ENCODE results near the gene TLE4. TPM values are rescaled to one million over a fixed set of nuclear protein-coding genes. Genes with fewer than 3 reads are reported as not detected.

TLE4 gene
- total RNA-seq, 1 donor from 2014 or later = 62.6 TPM

- no peak for DNase-seq
- no peak for TF ChIP-seq CTCF (IDR thresholded peaks at IDR 0.05)
- ATAC-seq (ENCODE audit: low read depth) = no peak
- ChIA-PET POLR2A (no interaction called here), CTCF (no interaction called here)
- Mint-ChIP-seq H3K27me3 (no peaks in the 10 kb centered on the region), H3K4me1 (peaks cover 3% of the 10 kb centered on the region), H3K27ac (no peak overlapping the region), H3K4me3 (no peak overlapping the region), H3K9me3 (peaks cover 23% of the 10 kb centered on the region), H3K36me3 (ENCODE audit: low read depth) (peaks cover 49% of the 10 kb centered on the region)
- intact Hi-C loops (cut with micrococcal nuclease) = no loop called here
These were observed 70.9 kb downstream of the TLE4 start for GRCh38 chr9:79642671-79643070.

DNA sequence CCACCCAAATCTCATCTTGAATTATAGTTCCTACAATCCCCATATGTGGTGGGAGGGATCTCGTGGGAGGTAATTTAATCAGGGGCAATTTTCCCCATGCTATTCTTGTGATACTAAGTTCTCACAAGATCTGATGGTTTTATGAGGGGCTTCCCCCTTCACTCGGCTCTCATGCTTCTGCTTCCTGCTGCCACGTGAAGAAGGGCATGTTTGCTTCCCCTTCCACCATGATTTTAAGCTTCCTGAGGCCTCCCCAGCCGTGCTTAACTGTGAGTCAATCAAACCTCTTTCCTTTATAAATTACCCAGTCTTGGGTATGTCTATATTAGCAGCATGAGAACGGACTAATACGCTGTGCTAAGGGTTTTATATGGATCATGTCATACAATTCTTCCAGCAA lies 72.3 kb downstream of the TLE4 start:
- ATAC-seq (ENCODE audit: low read depth) = no peak
- CTCF ChIA-PET = no interaction called here
- H3K9me3 Mint-ChIP-seq = peaks cover 15% of the 10 kb centered on the region

DNA sequence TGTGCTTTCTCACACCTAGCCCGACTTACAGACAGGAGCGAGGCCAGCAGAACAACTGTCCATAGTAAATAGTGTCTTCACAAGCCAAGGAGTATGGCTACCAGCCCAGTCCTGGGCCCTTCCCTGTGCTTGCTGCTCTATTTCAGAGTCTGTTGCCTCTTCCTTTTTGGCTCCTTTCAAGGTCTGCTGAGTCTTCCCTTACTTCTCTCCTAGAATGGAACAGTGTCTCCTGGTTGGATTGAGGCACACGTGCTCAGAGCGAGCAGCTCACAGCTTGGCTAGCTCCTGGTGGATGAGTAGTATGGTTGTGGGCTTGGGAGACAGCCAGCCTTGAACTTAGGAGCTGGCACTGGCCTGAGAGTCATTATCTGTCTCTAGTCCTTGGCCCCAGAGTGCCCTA lies 72.8 kb downstream of the TLE4 start:
- no peak for ATAC-seq (ENCODE audit: low read depth)
- peaks cover 38% of the 10 kb centered on the region for H3K36me3 Mint-ChIP-seq (ENCODE audit: low read depth)
- peaks cover 3% of the 10 kb centered on the region for H3K4me1 Mint-ChIP-seq
- H3K4me3 Mint-ChIP-seq = no peak overlapping the region
- no peak for DNase-seq
- TF ChIP-seq CTCF (IDR thresholded peaks at IDR 0.05) = no peak
- H3K27me3 Mint-ChIP-seq = no peaks in the 10 kb centered on the region
- no peak overlapping the region for H3K27ac Mint-ChIP-seq
- CTCF ChIA-PET = no interaction called here
- H3K9me3 Mint-ChIP-seq = peaks cover 15% of the 10 kb centered on the region
- POLR2A ChIA-PET = no interaction called here
- intact Hi-C loops (cut with micrococcal nuclease) = no loop called here

More for the DNA sequence above, 72.3 kb downstream of the TLE4 start:
- no peak for TF ChIP-seq CTCF (IDR thresholded peaks at IDR 0.05)
- Mint-ChIP-seq H3K27me3 (no peaks in the 10 kb centered on the region), H3K4me3 (no peak overlapping the region), H3K4me1 (peaks cover 2% of the 10 kb centered on the region), H3K36me3 (ENCODE audit: low read depth) (peaks cover 38% of the 10 kb centered on the region), H3K27ac (no peak overlapping the region)
- POLR2A ChIA-PET = no interaction called here
- intact Hi-C loops (cut with micrococcal nuclease) = no loop called here
- no peak for DNase-seq

DNA sequence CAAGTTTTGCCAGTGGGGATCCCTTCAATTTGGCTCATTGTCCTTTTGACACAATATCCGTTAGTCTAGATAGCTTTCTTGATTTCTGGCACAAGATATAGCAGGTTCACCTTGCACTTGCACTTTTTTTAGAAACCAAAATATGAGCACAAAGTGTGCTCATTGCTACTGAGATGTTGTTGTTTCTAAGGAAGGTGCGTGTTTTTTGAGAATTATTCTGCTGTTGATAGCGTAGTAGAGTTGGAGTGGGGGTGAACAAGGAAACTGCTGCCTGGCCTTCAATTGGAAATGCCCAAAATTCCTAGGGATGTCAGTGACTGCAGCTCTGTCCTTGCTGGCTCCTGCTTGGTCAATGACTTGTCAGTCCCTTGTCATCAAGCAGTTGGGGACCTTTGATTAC lies 73.3 kb downstream of the TLE4 start:
- ATAC-seq (ENCODE audit: low read depth) = no peak
- TF ChIP-seq CTCF (IDR thresholded peaks at IDR 0.05) = no peak
- CTCF ChIA-PET = no interaction called here

DNA sequence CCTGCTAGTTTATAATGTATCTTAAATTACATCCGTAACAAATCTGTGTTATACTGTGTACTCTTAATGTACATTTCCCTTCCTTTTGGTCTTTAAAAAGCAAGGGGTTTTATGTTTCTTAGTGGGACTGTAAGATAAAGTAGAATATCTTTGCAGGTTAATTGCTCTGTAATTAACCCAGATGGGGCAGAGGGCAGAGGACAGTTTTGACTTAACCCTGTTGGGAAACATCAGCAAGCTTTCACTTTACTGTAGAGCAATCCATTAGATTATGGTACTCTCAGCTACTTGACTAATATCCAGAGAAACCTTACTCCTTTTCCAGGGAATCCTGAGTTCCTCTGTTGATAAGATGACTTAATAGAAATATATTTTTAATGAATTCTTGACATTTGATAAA lies 74.3 kb downstream of the TLE4 start:
- no peak for ATAC-seq (ENCODE audit: low read depth)
- peaks cover 10% of the 10 kb centered on the region for H3K4me1 Mint-ChIP-seq
- TF ChIP-seq CTCF (IDR thresholded peaks at IDR 0.05) = no peak
- H3K36me3 Mint-ChIP-seq (ENCODE audit: low read depth) = peaks cover 31% of the 10 kb centered on the region
- H3K27me3 Mint-ChIP-seq = no peaks in the 10 kb centered on the region
- DNase-seq = no peak
- H3K9me3 Mint-ChIP-seq = peaks cover 15% of the 10 kb centered on the region
- ChIA-PET CTCF (no interaction called here), POLR2A (no interaction called here)
- H3K27ac Mint-ChIP-seq = no peak overlapping the region
- intact Hi-C loops (cut with micrococcal nuclease) = no loop called here
- H3K4me3 Mint-ChIP-seq = no peak overlapping the region

More for the DNA sequence above, 73.3 kb downstream of the TLE4 start:
- POLR2A ChIA-PET = no interaction called here
- Mint-ChIP-seq H3K9me3 (peaks cover 15% of the 10 kb centered on the region), H3K36me3 (ENCODE audit: low read depth) (peaks cover 38% of the 10 kb centered on the region), H3K4me1 (peaks cover 3% of the 10 kb centered on the region), H3K4me3 (no peak overlapping the region), H3K27me3 (no peaks in the 10 kb centered on the region), H3K27ac (no peak overlapping the region)
- intact Hi-C loops (cut with micrococcal nuclease) = no loop called here
- DNase-seq = no peak

All from activated B cell treated with CpG ODN at 0.5 μM for 24 hours (primary cell).